Psoas muscle (tissue), 8 donors: ENCODE results near the gene ELMO1. TPM values are rescaled to one million over a fixed set of nuclear protein-coding genes. Genes with fewer than 3 reads are reported as not detected.

ENCODE experiments used
- ATAC-seq, 4 donors: fragments of 200-7000 bp; cut with Tn5 transposase; one replicate each; pipeline ENCODE4 v1.9.1; 2020; ENCODE audit warnings: moderate library complexity in 3 of 4, mild to moderate bottlenecking in 2 of 4
- DNase-seq, 2 donors: peaks; one replicate each; pipeline ENCODE4 v3.0.0-alpha.2; 2020
- H3K27ac ChIP-seq: fragments of 200-600 bp; one replicate; pipeline ENCODE4 v1.8.0; 2022
- H3K27me3 ChIP-seq, 3 donors: fragments of 200-600 bp in 1 of 3; one replicate each; pipeline versions ENCODE4 v1.6.1 to v1.8.0; 2013 to 2022; ENCODE audit warnings: low read length in 2 of 3, mild to moderate bottlenecking in 2 of 3, moderate library complexity in 1 of 3; ENCODE audit not compliant: insufficient read depth in 3 of 3
- H3K36me3 ChIP-seq, 2 donors: fragments of 200-600 bp in 1 of 2; one replicate each; pipeline versions ENCODE4 v1.6.1 to v1.8.0; 2013 to 2022; ENCODE audit warnings: low read depth in 1 of 2, mild to moderate bottlenecking in 1 of 2, moderate library complexity in 1 of 2; ENCODE audit not compliant: insufficient read depth in 1 of 2
- H3K4me1 ChIP-seq: fragments of 200-600 bp; one replicate; pipeline ENCODE4 v1.8.0; 2022
- H3K4me3 ChIP-seq: fragments of 200-600 bp; one replicate; pipeline ENCODE4 v1.8.0; 2022; ENCODE audit warnings: mild to moderate bottlenecking
- H3K9me3 ChIP-seq: fragments of 200-600 bp; one replicate; pipeline ENCODE4 v1.8.0; 2022
- WGBS, 3 donors: extraction: QIAGEN DNeasy Blood & Tissue Kit; methylation state at CpG; one replicate each; pipeline versions ENCODE4 v1.1.6 to v1.1.7; 2013; 5-methylcytosine and 5-hydroxymethylcytosine counted together
- intact Hi-C, 2 donors: fragments of 100-400 bp; cut with DNase I; formaldehyde crosslinking; loops; one replicate each; pipeline versions ENCODE4 v1.11.0 to v1.14.2; 2022
- polyA plus RNA-seq, 3 donors: library from polyadenylated mRNA; stranded (reverse); fragments of 200-250 nt; gene quantifications; one replicate each; pipeline ENCODE4 v1.2.3, GENCODE V29; 2013
- total RNA-seq, 4 donors: library from RNA; stranded (reverse); fragmentation: NEBNext Ultra II Directional in 2 of 4; extraction: Animal tissue kit (Norgen Biotek cat#: 25700) in 2 of 4; gene quantifications; one replicate each; pipeline versions ENCODE4 v1.2.1 to v1.2.4, GENCODE V29; 2021 to 2023
- TF ChIP-seq, protein P1 (sequence below): fragments of 200-600 bp; IDR thresholded peaks from one replicate; pipeline ENCODE4 v1.8.0; 2022; ENCODE audit warnings: antibody characterized with exemption
- donor health status: healthy with polysubstance abuse.
- donor health status: DM: no; HTN: no; CAD: no; lungs with moderate emphysema.
- donor health status: Bipolar disorder and iron deficiency.
- donor health status: healthy.
- donor health status: DM: yes; HTN: yes; CAD: no.
- donor health status: DM: no; HTN: no; CAD: no.
- donor health status: DM: no; HTN: no; CAD: no.
- donor health status: DM: yes; HTN: yes; CAD: no.

Gene ELMO1
- total and polyA plus RNA-seq, 7 donors = 2.8 to 8.1 (median 6.9) TPM

DNA sequence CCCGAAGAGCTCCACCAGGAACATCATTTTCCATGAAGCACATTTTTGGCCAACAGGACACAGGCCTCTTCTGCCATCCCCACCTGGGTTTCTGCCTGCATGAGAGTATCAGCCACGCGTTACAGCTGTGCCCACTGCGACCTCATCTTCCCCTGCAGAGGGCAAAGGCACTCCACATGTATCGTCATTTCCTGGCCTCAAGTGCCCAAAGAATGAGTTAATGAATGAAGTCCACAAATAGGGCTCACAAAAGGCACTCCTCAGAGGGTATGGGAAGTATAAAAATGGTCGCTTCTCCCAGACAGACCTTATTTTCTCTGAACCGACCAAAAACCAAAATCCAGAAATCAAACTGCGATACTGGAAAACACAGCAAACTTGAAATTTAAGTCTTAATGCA is 18.5 kb downstream of the ELMO1 start:
- no peak for DNase-seq
- H3K27me3 ChIP-seq = no peaks in the 10 kb centered on the region
- H3K27ac ChIP-seq = no peak overlapping the region
- no peaks in the 10 kb centered on the region for H3K4me1 ChIP-seq
- H3K9me3 ChIP-seq = no peaks in the 10 kb centered on the region
- no peak overlapping the region for H3K4me3 ChIP-seq
- WGBS, 3 donors = 87 to 90% (median 88%) methylated on average over 8 of the region's 8 CpGs
- TF ChIP-seq, protein P1, sequence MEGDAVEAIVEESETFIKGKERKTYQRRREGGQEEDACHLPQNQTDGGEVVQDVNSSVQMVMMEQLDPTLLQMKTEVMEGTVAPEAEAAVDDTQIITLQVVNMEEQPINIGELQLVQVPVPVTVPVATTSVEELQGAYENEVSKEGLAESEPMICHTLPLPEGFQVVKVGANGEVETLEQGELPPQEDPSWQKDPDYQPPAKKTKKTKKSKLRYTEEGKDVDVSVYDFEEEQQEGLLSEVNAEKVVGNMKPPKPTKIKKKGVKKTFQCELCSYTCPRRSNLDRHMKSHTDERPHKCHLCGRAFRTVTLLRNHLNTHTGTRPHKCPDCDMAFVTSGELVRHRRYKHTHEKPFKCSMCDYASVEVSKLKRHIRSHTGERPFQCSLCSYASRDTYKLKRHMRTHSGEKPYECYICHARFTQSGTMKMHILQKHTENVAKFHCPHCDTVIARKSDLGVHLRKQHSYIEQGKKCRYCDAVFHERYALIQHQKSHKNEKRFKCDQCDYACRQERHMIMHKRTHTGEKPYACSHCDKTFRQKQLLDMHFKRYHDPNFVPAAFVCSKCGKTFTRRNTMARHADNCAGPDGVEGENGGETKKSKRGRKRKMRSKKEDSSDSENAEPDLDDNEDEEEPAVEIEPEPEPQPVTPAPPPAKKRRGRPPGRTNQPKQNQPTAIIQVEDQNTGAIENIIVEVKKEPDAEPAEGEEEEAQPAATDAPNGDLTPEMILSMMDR = no peak
- no peaks in the 10 kb centered on the region for H3K36me3 ChIP-seq
- intact Hi-C loops = no loop called here
- no peak for ATAC-seq

DNA sequence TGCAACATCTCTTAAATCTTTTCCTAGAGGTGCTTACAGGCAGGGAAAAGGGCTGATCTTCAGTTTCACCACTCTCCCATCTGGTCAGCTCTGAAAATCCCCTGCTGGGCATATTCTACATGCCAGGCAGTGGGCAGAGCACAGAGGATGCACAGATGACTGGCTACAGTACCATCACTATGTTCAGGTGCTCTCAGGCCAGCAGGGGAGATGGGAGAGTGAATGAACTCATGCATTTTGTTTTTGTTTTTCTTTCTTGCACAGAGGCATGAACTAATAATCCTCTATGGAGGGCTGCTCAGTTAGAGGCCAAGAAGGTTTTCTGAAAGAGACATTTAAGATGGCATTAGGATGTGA is 19.3 kb downstream of the ELMO1 start:
- H3K4me1 ChIP-seq = no peaks in the 10 kb centered on the region
- H3K27me3 ChIP-seq = no peaks in the 10 kb centered on the region
- H3K36me3 ChIP-seq = no peaks in the 10 kb centered on the region
- no peak for ATAC-seq
- TF ChIP-seq, protein P1 = no peak
- intact Hi-C loops = no loop called here
- no peaks in the 10 kb centered on the region for H3K9me3 ChIP-seq
- no peak for DNase-seq
- no peak overlapping the region for H3K27ac ChIP-seq
- H3K4me3 ChIP-seq = no peak overlapping the region

DNA sequence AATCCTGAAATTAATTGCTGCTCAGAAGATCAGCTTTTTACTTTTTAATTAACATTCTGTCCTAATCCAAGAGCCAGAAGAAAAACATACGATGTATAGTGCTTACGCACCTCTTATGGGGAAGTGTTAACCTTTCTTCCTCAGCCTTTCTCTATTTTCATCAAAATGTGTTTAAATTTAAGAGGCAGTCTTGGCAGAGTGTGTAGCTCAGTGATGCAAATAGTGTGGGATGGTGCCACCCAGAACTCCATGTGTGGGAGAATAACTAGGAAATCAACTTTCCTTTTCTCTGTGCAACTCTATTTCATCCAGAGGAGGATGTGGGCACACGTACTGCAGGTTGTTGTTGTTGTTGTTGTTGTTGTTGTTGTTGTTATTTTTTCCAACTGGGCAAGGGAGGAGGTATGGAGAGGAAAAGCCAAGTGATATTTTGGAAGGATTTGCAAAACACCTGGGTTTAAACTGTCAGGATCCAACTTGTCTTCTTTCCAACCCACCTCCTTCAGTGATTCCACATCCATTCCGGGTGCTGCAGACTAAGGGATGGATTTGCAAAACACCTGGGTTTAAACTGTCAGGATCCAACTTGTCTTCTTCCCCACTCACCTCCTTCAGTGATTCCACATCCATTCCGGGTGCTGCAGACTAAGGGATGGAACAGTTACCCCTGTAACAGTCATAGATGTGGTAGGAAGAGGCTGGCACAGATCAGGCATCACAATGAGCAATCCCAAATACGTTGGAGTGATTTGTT is 19.8 kb downstream of the ELMO1 start:
- no peak for ATAC-seq
- intact Hi-C loops = no loop called here

DNA sequence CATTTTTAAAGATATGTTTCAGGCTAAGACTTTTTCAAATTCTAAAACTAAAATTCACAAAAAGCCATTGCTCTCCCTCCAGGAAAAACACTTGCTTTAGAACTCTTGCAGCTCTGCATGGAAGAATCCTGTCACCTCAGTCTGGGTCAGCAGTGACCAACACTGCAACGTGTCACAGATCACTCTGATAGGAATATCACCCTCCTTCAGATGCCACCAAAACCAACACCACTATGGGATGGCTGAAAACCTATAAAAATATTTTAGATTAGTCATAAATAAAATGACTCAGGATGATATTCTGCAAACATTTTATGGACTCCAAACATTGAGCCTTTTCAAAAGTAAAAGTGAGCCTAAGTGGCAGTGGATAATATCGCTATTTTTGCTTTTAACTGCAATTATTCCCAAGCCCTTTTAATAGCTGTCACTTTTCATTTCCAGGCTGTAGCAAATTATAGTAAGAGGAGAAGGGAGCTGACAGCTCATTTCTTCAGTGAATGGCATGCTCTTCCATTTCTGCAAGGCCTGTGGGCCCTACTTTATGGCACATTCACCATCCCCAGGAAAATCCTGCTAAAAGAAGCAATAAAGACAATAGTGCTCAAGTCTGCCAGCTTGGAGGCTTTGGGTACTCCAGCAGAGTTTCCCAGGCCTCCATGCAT is 21.3 kb downstream of the ELMO1 start:
- Histone ChIP-seq H3K36me3 (no peaks in the 10 kb centered on the region), H3K27ac (no peak overlapping the region), H3K4me1 (no peaks in the 10 kb centered on the region), H3K9me3 (no peaks in the 10 kb centered on the region), H3K4me3 (no peak overlapping the region), H3K27me3 (no peaks in the 10 kb centered on the region)
- intact Hi-C loops = no loop called here
- TF ChIP-seq, protein P1 = no peak
- DNase-seq (no peak), ATAC-seq (no peak)
- 86 to 91% (median 89%) methylated on average over 2 of the region's 2 CpGs for WGBS, 3 donors

More for the DNA sequence above, 19.8 kb downstream of the ELMO1 start:
- H3K9me3 ChIP-seq = no peaks in the 10 kb centered on the region
- no peak overlapping the region for H3K4me3 ChIP-seq
- H3K36me3 ChIP-seq = no peaks in the 10 kb centered on the region
- 80 to 84% (median 80%) methylated on average over 6 of the region's 6 CpGs for WGBS, 3 donors
- TF ChIP-seq, protein P1 = no peak
- H3K27ac ChIP-seq = no peak overlapping the region
- DNase-seq = no peak
- H3K27me3 ChIP-seq = no peaks in the 10 kb centered on the region
- H3K4me1 ChIP-seq = no peaks in the 10 kb centered on the region
